Measurements from ENCODE around the gene C7orf57.

- TF ChIP-seq POLR2A (IDR thresholded peaks at IDR 0.05; ENCODE audit: low read length): no peak
- no peak for TF ChIP-seq GATA1 (IDR thresholded peaks at IDR 0.05; ENCODE audit: low read depth, low read length)
Observed at GRCh38 chr7:48049850-48050249, 14.5 kb downstream of the C7orf57 start.
